Stimulated activated CD8-positive, alpha-beta memory T cell treated with anti-CD3 and anti-CD28 coated beads, Interleukin-7, amount 100 ng/mL, for 4 hours (primary cell): Measurements from ENCODE around the gene FRMD3.

Experiments used
- DNase-seq, 2 donors: peaks; one replicate each; pipeline ENCODE4 v3.0.0-alpha.2; 2020; ENCODE audit warnings: low read depth in 2 of 2

FRMD3 gene

GRCh38 chr9:83236029-83236696 is 302.0 kb downstream of the FRMD3 start:
- no peak for DNase-seq

- DNase-seq: no peak
Observed at GRCh38 chr9:83235526-83235925, 302.7 kb downstream of the FRMD3 start.

GRCh38 chr9:83234541-83234940 is 303.7 kb downstream of the FRMD3 start:
- no peak for DNase-seq

GRCh38 chr9:83233647-83234046 is 304.6 kb downstream of the FRMD3 start:
- DNase-seq: no peak

- no peak for DNase-seq
Observed at GRCh38 chr9:83231039-83231438, 307.2 kb downstream of the FRMD3 start.

- DNase-seq: no peak
Observed at GRCh38 chr9:83220730-83221129, 317.5 kb downstream of the FRMD3 start.

- no peak for DNase-seq
Observed at GRCh38 chr9:83219924-83220438, 318.2 kb downstream of the FRMD3 start.

GRCh38 chr9:83219154-83219923 is 318.9 kb downstream of the FRMD3 start:
- DNase-seq: no peak

- DNase-seq: no peak
Observed at GRCh38 chr9:83218411-83219090, 319.6 kb downstream of the FRMD3 start.

- DNase-seq: no peak
Observed at GRCh38 chr9:83209188-83209731, 328.9 kb downstream of the FRMD3 start.

- no peak for DNase-seq
Observed at GRCh38 chr9:83208065-83208850, 329.9 kb downstream of the FRMD3 start.

GRCh38 chr9:83204047-83204446 is 334.2 kb downstream of the FRMD3 start:
- DNase-seq: no peak

GRCh38 chr9:83200531-83200930 is 337.7 kb downstream of the FRMD3 start:
- no peak for DNase-seq

- DNase-seq: no peak
Observed at GRCh38 chr9:83199832-83200231, 338.4 kb downstream of the FRMD3 start.

- no peak for DNase-seq
Observed at GRCh38 chr9:83199240-83199639, 339.0 kb downstream of the FRMD3 start.

- no peak for DNase-seq
Observed at GRCh38 chr9:83198371-83198770, 339.8 kb downstream of the FRMD3 start.

- DNase-seq: no peak
Observed at GRCh38 chr9:83197591-83197990, 340.6 kb downstream of the FRMD3 start.

- no peak for DNase-seq
Observed at GRCh38 chr9:83196946-83197345, 341.3 kb downstream of the FRMD3 start.
